ENCODE measurements around the gene FTO. TPM values are rescaled to one million over a fixed set of nuclear protein-coding genes. Genes with fewer than 3 reads are reported as not detected.

The FTO gene
- total and polyA plus RNA-seq, 2 of the 13 experiments (the other 11 are each of a cell fraction or from before 2014, with no cell fraction given) = 41.6 to 55.8 TPM

DNA sequence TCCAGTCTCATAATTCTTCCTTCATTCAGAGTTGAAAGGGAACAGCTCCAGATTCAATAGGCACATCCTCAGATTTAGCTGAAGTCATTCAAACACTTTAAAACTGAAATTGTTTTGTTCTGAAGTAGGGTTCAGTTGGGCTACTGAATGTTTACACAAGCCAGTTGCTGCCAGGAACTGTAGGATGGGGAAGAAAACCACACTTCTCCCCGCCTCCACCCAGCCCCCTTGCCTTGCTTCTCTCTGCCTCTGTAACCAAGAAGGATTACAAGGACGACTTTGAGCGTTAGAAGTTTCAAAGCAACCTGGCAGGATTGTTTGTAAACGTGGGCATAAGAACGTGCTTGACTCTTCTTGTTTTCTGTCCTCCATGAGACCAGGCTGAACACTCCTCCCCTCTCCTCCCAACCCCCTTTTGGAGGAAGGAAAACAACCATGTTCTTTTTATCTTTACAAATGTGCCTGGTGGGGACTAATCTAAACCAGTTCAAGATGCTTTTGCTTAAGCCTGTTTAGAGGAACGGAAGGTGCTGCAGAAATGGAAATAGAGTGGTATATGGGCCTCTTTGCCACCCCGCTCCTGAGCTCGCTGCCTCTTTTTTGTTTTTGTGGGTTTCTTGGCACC, 287.9 kb downstream of the FTO start (continued):
- TF ChIP-seq FOXP4 (CRISPR knock-in tag; IDR thresholded peaks at IDR 0.05) = 0 out of 2 replicates have a peak, but pooled peaks have one; percentile 18
- TF ChIP-seq SP5 (CRISPR knock-in tag; IDR thresholded peaks at IDR 0.05; ENCODE audit: borderline replicate concordance, low read depth) = peak; percentile 35; the same call in 1 of the 2 replicates
- TF ChIP-seq, protein P1, sequence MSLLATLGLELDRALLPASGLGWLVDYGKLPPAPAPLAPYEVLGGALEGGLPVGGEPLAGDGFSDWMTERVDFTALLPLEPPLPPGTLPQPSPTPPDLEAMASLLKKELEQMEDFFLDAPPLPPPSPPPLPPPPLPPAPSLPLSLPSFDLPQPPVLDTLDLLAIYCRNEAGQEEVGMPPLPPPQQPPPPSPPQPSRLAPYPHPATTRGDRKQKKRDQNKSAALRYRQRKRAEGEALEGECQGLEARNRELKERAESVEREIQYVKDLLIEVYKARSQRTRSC (CRISPR knock-in tag; IDR thresholded peaks at IDR 0.05; ENCODE audit: low read depth) = no peak
- TF ChIP-seq, protein P2, sequence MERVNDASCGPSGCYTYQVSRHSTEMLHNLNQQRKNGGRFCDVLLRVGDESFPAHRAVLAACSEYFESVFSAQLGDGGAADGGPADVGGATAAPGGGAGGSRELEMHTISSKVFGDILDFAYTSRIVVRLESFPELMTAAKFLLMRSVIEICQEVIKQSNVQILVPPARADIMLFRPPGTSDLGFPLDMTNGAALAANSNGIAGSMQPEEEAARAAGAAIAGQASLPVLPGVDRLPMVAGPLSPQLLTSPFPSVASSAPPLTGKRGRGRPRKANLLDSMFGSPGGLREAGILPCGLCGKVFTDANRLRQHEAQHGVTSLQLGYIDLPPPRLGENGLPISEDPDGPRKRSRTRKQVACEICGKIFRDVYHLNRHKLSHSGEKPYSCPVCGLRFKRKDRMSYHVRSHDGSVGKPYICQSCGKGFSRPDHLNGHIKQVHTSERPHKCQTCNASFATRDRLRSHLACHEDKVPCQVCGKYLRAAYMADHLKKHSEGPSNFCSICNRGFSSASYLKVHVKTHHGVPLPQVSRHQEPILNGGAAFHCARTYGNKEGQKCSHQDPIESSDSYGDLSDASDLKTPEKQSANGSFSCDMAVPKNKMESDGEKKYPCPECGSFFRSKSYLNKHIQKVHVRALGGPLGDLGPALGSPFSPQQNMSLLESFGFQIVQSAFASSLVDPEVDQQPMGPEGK (CRISPR knock-in tag; IDR thresholded peaks at IDR 0.05) = peak; percentile 42; the same call in 1 of the 2 replicates
- TF ChIP-seq KDM4B (CRISPR knock-in tag; IDR thresholded peaks at IDR 0.05) = 0 out of 2 replicates have a peak, but pooled peaks have one; percentile 26
- peak; percentile 30; the same call in 1 of the 2 replicates for TF ChIP-seq HDAC2 (CRISPR knock-in tag; IDR thresholded peaks at IDR 0.05)
- no peak for TF ChIP-seq HNF4G (IDR thresholded peaks at IDR 0.05; ENCODE audit: borderline replicate concordance, low read depth, low read length)
- TF ChIP-seq HNF4G (CRISPR knock-in tag; IDR thresholded peaks at IDR 0.05; ENCODE audit: borderline replicate concordance, low read depth) = no peak
- TF ChIP-seq PRPF4 (IDR thresholded peaks at IDR 0.05; ENCODE audit: low read depth, low read length, poor library complexity, severe bottlenecking) = no peak
- TF ChIP-seq, protein P3, sequence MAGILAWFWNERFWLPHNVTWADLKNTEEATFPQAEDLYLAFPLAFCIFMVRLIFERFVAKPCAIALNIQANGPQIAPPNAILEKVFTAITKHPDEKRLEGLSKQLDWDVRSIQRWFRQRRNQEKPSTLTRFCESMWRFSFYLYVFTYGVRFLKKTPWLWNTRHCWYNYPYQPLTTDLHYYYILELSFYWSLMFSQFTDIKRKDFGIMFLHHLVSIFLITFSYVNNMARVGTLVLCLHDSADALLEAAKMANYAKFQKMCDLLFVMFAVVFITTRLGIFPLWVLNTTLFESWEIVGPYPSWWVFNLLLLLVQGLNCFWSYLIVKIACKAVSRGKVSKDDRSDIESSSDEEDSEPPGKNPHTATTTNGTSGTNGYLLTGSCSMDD (CRISPR knock-in tag; IDR thresholded peaks at IDR 0.05) = no peak
- peak; percentile 37; the same call in 1 of the 2 replicates for TF ChIP-seq ELF3 (CRISPR knock-in tag; IDR thresholded peaks at IDR 0.05)
- no peak for TF ChIP-seq CENPT (CRISPR knock-in tag; IDR thresholded peaks at IDR 0.05; ENCODE audit: low read depth)
- no peak for TF ChIP-seq NONO (IDR thresholded peaks at IDR 0.05)
- TF ChIP-seq NONO (CRISPR knock-in tag; conservative IDR thresholded peaks at IDR 0.05) = no peak
- no peak for TF ChIP-seq ZNF605 (CRISPR knock-in tag; IDR thresholded peaks at IDR 0.05)
- TF ChIP-seq NR2F6 (IDR thresholded peaks at IDR 0.05) = no peak
- 0 out of 2 replicates have a peak, but pooled peaks have one; percentile 6 for TF ChIP-seq NR2F6 (CRISPR knock-in tag; IDR thresholded peaks at IDR 0.05)
- 0 out of 2 replicates have a peak, but pooled peaks have one; percentile 45 for TF ChIP-seq RFXAP (CRISPR knock-in tag; IDR thresholded peaks at IDR 0.05; ENCODE audit: borderline replicate concordance)
- TF ChIP-seq ARID4A (CRISPR knock-in tag; IDR thresholded peaks at IDR 0.05; ENCODE audit: borderline replicate concordance) = no peak
- no peak for TF ChIP-seq CBFB (CRISPR knock-in tag; IDR thresholded peaks at IDR 0.05)
- TF ChIP-seq ZNF101 (CRISPR knock-in tag; IDR thresholded peaks at IDR 0.05; ENCODE audit: borderline replicate concordance, low read depth) = no peak
